Small intestine (tissue), 7 donors: Measurements from ENCODE around the gene TCERG1L. TPM values are rescaled to one million over a fixed set of nuclear protein-coding genes. Genes with fewer than 3 reads are reported as not detected.

Source experiments
- DNase-seq, 2 donors: peaks; one replicate each; pipeline versions ENCODE4 v3.0.0 to v3.0.0-alpha.2; 2013
- FAIRE-seq: peaks from 2 replicates; lab custom pipeline; 2012; peaks lifted over from hg19 to GRCh38; lab: Jason Lieb, UNC
- H3K27ac ChIP-seq, 3 donors: one replicate each; pipeline ENCODE4 v1.5.1; 2013; ENCODE audit warnings: low read length in 2 of 3, mild to moderate bottlenecking in 2 of 3, control low read depth in 1 of 3, inconsistent platforms in 1 of 3, low read depth in 1 of 3, moderate library complexity in 1 of 3
- H3K27me3 ChIP-seq, 3 donors: one replicate each; pipeline ENCODE4 v1.6.1; 2013; ENCODE audit warnings: low read length in 3 of 3, inconsistent platforms in 1 of 3; ENCODE audit not compliant: control insufficient read depth in 3 of 3, insufficient read depth in 3 of 3
- H3K36me3 ChIP-seq, 3 donors: one replicate each; pipeline ENCODE4 v1.6.1; 2013; ENCODE audit warnings: low read length in 3 of 3, inconsistent platforms in 1 of 3, low read depth in 1 of 3, mild to moderate bottlenecking in 1 of 3, moderate library complexity in 1 of 3; ENCODE audit not compliant: control insufficient read depth in 3 of 3, insufficient read depth in 2 of 3
- H3K4me1 ChIP-seq, 3 donors: one replicate each; pipeline ENCODE4 v1.6.1; 2013; ENCODE audit warnings: low read length in 2 of 3, inconsistent platforms in 1 of 3, low read depth in 1 of 3, mild to moderate bottlenecking in 1 of 3, moderate library complexity in 1 of 3; ENCODE audit not compliant: control insufficient read depth in 3 of 3, insufficient read depth in 2 of 3
- H3K4me3 ChIP-seq, 3 donors: one replicate each; pipeline ENCODE4 v1.5.1; 2013; ENCODE audit warnings: low read length in 3 of 3, control low read depth in 1 of 3, inconsistent platforms in 1 of 3, low read depth in 1 of 3, mild to moderate bottlenecking in 1 of 3, moderate library complexity in 1 of 3
- H3K9me3 ChIP-seq, 2 donors: one replicate each; pipeline ENCODE4 v1.6.1; 2013; ENCODE audit warnings: low read depth in 1 of 2, low read length in 1 of 2; ENCODE audit not compliant: control insufficient read depth in 2 of 2, insufficient read depth in 1 of 2
- WGBS, 3 donors: extraction: QIAGEN DNeasy Blood & Tissue Kit; methylation state at CpG; one replicate each; pipeline ENCODE4 v1.1.7; 2013; 5-methylcytosine and 5-hydroxymethylcytosine counted together
- polyA plus RNA-seq, 4 donors: library from polyadenylated mRNA; stranded (reverse) in 3 of 4; unstranded in 1 of 4; fragments of 200-250 nt in 3 of 4; fragments of 120-200 nt in 1 of 4; gene quantifications; one replicate each; pipeline versions ENCODE4 v1.2.1 to v1.2.3, GENCODE V29; 2013
- donor health status: healthy with polysubstance abuse.
- donor health status: control.
- donor health status: control.
- donor health status: Bipolar disorder and iron deficiency.
- donor health status: healthy.

TCERG1L gene
- polyA plus RNA-seq, 4 donors: 0.04 to 0.12 TPM; not detected in 2

GRCh38 chr10:131168238-131168875 is 143.2 kb downstream of the TCERG1L start:
- Histone ChIP-seq H3K4me1 (no peaks in the 10 kb centered on the region), H3K27ac (no peak overlapping the region), H3K4me3 (no peak overlapping the region), H3K36me3 (no peaks in the 10 kb centered on the region), H3K27me3 (no peaks in the 10 kb centered on the region), H3K9me3 (no peaks in the 10 kb centered on the region)
- DNase-seq (no peak), FAIRE-seq (no peak)
- WGBS, 3 donors: 83 to 87% (median 84%) methylated on average over 17 of the region's 17 CpGs

GRCh38 chr10:131167036-131167860 is 144.3 kb downstream of the TCERG1L start:
- H3K27ac ChIP-seq: no peak overlapping the region
- H3K4me3 ChIP-seq: no peak overlapping the region
- no peaks in the 10 kb centered on the region for H3K4me1 ChIP-seq
- DNase-seq (no peak), FAIRE-seq (no peak)
- H3K36me3 ChIP-seq: no peaks in the 10 kb centered on the region
- no peaks in the 10 kb centered on the region for H3K9me3 ChIP-seq
- H3K27me3 ChIP-seq: no peaks in the 10 kb centered on the region
- WGBS, 3 donors: 68 to 78% (median 69%) methylated on average over 12 to 13 of the region's 13 CpGs

- 81 to 90% (median 89%) methylated on average over 9 of the region's 9 CpGs for WGBS, 3 donors
- no peak for DNase-seq
- no peak for FAIRE-seq
- no peak overlapping the region for H3K27ac ChIP-seq
- no peak overlapping the region for H3K4me3 ChIP-seq
- H3K36me3 ChIP-seq: no peaks in the 10 kb centered on the region
- no peaks in the 10 kb centered on the region for H3K4me1 ChIP-seq
- H3K27me3 ChIP-seq: no peaks in the 10 kb centered on the region
- no peaks in the 10 kb centered on the region for H3K9me3 ChIP-seq
Observed at GRCh38 chr10:131166486-131166885, 145.0 kb downstream of the TCERG1L start.

- no peaks in the 10 kb centered on the region for H3K4me1 ChIP-seq
- no peaks in the 10 kb centered on the region for H3K9me3 ChIP-seq
- H3K27ac ChIP-seq: no peak overlapping the region
- DNase-seq: no peak
- no peaks in the 10 kb centered on the region for H3K36me3 ChIP-seq
- no peaks in the 10 kb centered on the region for H3K27me3 ChIP-seq
- no peak overlapping the region for H3K4me3 ChIP-seq
- 75 to 91% (median 78%) methylated on average over 7 of the region's 7 CpGs for WGBS, 3 donors
- no peak for FAIRE-seq
Observed at GRCh38 chr10:131165092-131165491, 146.4 kb downstream of the TCERG1L start.

GRCh38 chr10:131162866-131163843 is 148.4 kb downstream of the TCERG1L start:
- Histone ChIP-seq H3K27ac (no peak overlapping the region), H3K36me3 (no peaks in the 10 kb centered on the region), H3K9me3 (no peaks in the 10 kb centered on the region), H3K27me3 (no peaks in the 10 kb centered on the region), H3K4me3 (no peak overlapping the region), H3K4me1 (no peaks in the 10 kb centered on the region)
- no peak for DNase-seq
- no peak for FAIRE-seq
- whole genome bisulfite sequencing, 3 donors: 52 to 73% (median 70%) methylated on average over 15 of the region's 15 CpGs

GRCh38 chr10:131162211-131162610 is 149.3 kb downstream of the TCERG1L start:
- 70 to 88% (median 73%) methylated on average over 6 of the region's 6 CpGs for WGBS, 3 donors
- no peak for DNase-seq

GRCh38 chr10:131161087-131161486 is 150.4 kb downstream of the TCERG1L start:
- no peak overlapping the region for H3K4me3 ChIP-seq
- H3K27me3 ChIP-seq: no peaks in the 10 kb centered on the region
- FAIRE-seq: no peak
- no peak for DNase-seq
- H3K4me1 ChIP-seq: no peaks in the 10 kb centered on the region
- WGBS, 3 donors: 86 to 91% (median 90%) methylated on average over 8 of the region's 8 CpGs
- H3K9me3 ChIP-seq: no peaks in the 10 kb centered on the region
- no peaks in the 10 kb centered on the region for H3K36me3 ChIP-seq
- no peak overlapping the region for H3K27ac ChIP-seq

More at GRCh38 chr10:131162211-131162610, 149.3 kb downstream of the TCERG1L start:
- H3K36me3 ChIP-seq: no peaks in the 10 kb centered on the region
- FAIRE-seq: no peak
- no peaks in the 10 kb centered on the region for H3K4me1 ChIP-seq
- no peaks in the 10 kb centered on the region for H3K27me3 ChIP-seq
- no peaks in the 10 kb centered on the region for H3K9me3 ChIP-seq
- no peak overlapping the region for H3K4me3 ChIP-seq
- H3K27ac ChIP-seq: no peak overlapping the region
